Fibroblast of pulmonary artery (primary cell): Measurements from ENCODE around the gene KLHL13.

Experiments
- DNase-seq: peaks from one replicate; pipeline ENCODE4 v3.0.0-alpha.2; 2010; ENCODE audit warnings: low read depth
- H3K4me3 ChIP-seq: replicated peaks from 2 replicates; pipeline ENCODE4 v1.5.1; 2011; ENCODE audit warnings: low read depth, mild to moderate bottlenecking, control low read depth, low read length, moderate library complexity
- CTCF ChIP-seq: IDR thresholded peaks from 2 replicates; pipeline ENCODE4 v1.5.1; 2011; ENCODE audit warnings: mild to moderate bottlenecking, control low read depth, low read length, inconsistent platforms; ENCODE audit errors: missing control alignments

KLHL13 gene

DNA sequence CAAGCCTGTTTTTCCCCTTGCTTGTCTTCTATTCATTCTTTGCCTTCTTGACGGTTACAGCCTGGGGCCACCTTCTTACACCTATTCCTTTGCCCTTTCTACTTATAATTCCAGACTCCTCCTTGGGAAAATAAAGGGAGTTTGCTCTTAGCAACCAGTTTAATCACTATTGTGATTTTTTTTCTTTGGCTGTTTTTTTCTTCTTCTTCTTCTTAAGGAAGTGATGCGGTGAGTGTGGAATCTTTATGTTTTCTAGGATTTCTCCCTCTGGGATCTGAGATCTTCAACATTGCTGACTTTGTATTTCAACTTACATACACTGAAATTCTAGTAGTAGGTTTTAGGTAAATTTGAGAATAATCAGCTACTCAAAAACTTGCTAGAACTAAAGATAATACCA is 1.1 kb upstream of the KLHL13 start:
- no peak for DNase-seq
- no peak for TF ChIP-seq CTCF
- H3K4me3 ChIP-seq, result no peak overlapping the region

DNA sequence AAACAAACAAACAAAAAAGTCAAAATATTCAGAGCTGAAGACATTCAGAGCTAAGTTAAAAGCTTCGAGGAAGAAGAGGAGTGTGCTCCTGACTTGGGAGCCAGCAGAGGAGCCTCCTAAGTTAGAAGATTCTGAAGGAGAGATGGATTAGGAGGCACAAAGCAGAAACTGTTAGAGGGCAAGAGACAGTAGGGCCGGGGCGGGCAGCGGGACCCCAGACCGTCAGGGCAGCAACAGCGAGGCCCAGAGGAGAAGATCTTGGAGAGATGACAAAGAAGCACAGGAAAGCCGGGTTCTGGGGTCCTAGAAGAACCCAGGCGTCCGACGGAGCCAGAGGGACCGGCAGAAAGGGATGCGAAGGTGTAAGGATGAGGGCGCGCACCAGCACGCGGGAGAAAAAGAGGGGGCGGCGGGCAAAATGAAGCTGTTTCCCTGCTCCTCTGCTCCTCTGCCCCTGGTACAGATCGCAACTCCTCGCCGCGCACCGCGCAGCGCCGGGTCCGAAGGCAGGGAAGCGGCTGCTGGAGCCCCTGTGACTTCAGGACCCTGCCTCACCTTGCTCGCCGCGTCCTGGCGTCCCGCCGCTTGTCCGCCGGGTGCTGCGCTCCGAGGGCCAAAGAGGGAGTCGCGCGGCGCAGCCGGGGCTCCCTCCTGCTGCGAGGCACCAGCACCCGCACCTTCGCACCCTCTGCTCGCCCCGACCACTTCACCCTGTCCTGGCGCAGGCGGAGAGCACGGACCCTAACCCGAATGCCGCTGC is 477 bp downstream of the KLHL13 start:
- no peak for DNase-seq
- TF ChIP-seq CTCF, result no peak
- H3K4me3 ChIP-seq, result peak overlapping the region; percentile 58

- DNase-seq, result no peak
- TF ChIP-seq CTCF, result no peak
- no peak overlapping the region for H3K4me3 ChIP-seq
Measured at GRCh38 chrX:118114971-118115370, 1.6 kb downstream of the KLHL13 start.

DNA sequence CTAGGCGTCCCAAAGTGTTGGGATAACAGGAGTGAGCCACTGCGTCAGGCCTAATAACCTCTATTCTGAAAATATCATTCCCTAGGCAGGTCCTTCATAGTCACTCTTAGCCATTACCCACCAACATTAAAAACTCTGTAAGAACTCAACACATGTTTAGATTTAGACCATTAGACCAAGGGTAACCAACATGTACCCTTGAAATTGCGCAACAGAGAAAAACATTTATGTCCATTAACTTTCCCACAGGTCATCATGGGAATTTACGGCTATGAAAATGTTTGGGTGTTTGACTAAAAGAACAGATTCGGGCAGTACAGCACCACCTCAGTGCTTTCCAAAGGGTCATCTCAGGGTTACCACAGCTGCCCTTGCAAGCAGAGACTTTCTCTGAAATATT is 7.5 kb downstream of the KLHL13 start:
- TF ChIP-seq CTCF, result no peak
- no peak for DNase-seq
- H3K4me3 ChIP-seq, result no peak overlapping the region

DNA sequence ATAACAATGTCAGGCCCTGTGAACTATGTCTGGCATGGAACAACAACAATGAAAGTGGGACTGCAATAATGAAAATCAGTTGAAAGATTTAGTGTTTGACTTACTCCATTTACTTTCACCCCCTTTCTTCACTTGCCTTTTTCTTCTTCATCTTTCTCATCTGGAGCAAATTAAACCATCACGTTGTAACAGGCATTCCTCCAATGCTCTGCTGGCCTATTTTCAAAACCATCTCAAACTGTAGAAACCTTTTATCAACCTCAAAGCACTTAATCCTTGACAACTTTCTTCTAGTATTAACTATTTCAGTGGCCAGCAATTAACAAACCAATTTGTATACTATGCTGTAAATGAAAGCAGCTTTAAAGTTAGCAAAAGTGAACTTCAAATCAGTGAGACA is 8.3 kb downstream of the KLHL13 start:
- no peak for TF ChIP-seq CTCF
- DNase-seq, result no peak
- no peak overlapping the region for H3K4me3 ChIP-seq

- no peak for TF ChIP-seq CTCF
- DNase-seq, result no peak
- no peak overlapping the region for H3K4me3 ChIP-seq
Measured at GRCh38 chrX:118100091-118100490, 16.5 kb downstream of the KLHL13 start.

GRCh38 chrX:118088084-118088483 is 28.5 kb downstream of the KLHL13 start:
- no peak overlapping the region for H3K4me3 ChIP-seq
- DNase-seq, result no peak
- no peak for TF ChIP-seq CTCF
